GM21723 (cell line): Measurements from ENCODE around the gene ARHGEF25.
"Not testable (repeated sequence)": the region's sequence is repeated elsewhere in the genome, so short reads cannot be mapped to it uniquely, and the experiment has no call there.

Experiments used
- ATAC-seq: cut with Tn5 transposase; IDR thresholded peaks from one replicate; pipeline ENCODE4 v1.9.1; 2021; ENCODE audit warnings: mild to moderate bottlenecking, moderate library complexity; ENCODE audit not compliant: unreplicated experiment

The ARHGEF25 gene

GRCh38 chr12:57584690-57585089, 26.5 kb upstream of the ARHGEF25 start:
- no peak for ATAC-seq

GRCh38 chr12:57585156-57585555, 26.1 kb upstream of the ARHGEF25 start:
- ATAC-seq: no peak

GRCh38 chr12:57586128-57586527, 25.1 kb upstream of the ARHGEF25 start:
- no peak for ATAC-seq

GRCh38 chr12:57586832-57587429, 24.3 kb upstream of the ARHGEF25 start:
- ATAC-seq: no peak

- ATAC-seq: not testable (repeated sequence)
Measured at GRCh38 chr12:57588951-57589610, 22.2 kb upstream of the ARHGEF25 start.

GRCh38 chr12:57590479-57590863, 20.8 kb upstream of the ARHGEF25 start:
- ATAC-seq: peak; percentile 15

- peak; percentile 95 for ATAC-seq
Measured at GRCh38 chr12:57590864-57591781, 20.1 kb upstream of the ARHGEF25 start, which contains the start of gene PIP4K2C. PIP4K2C (plus strand) TSS chr12:57591192; CDS start chr12:57591290, 98 bp downstream.

GRCh38 chr12:57591782-57592325, 19.4 kb upstream of the ARHGEF25 start:
- peak; percentile 14 for ATAC-seq

- ATAC-seq: no peak
Measured at GRCh38 chr12:57592551-57593165, 18.6 kb upstream of the ARHGEF25 start.

GRCh38 chr12:57593187-57593586, 18.0 kb upstream of the ARHGEF25 start:
- no peak for ATAC-seq

- ATAC-seq: no peak
Measured at GRCh38 chr12:57600395-57600794, 10.8 kb upstream of the ARHGEF25 start.

- ATAC-seq: no peak
Measured at GRCh38 chr12:57602544-57602943, 8.7 kb upstream of the ARHGEF25 start.

GRCh38 chr12:57603324-57603723, 7.9 kb upstream of the ARHGEF25 start:
- ATAC-seq: no peak

GRCh38 chr12:57603815-57604453, 7.3 kb upstream of the ARHGEF25 start:
- ATAC-seq: no peak

GRCh38 chr12:57604454-57604991, 6.7 kb upstream of the ARHGEF25 start, which contains the start of gene DTX3:
DTX3 (plus strand) TSS chr12:57604824; CDS start chr12:57606518, 1,694 bp downstream.
- peak; percentile 65 for ATAC-seq

GRCh38 chr12:57604992-57605810, 6.0 kb upstream of the ARHGEF25 start:
- peak; percentile 48 for ATAC-seq

- ATAC-seq: no peak
Measured at GRCh38 chr12:57605811-57606311, 5.4 kb upstream of the ARHGEF25 start.

GRCh38 chr12:57606399-57606798, 4.8 kb upstream of the ARHGEF25 start:
- no peak for ATAC-seq

- ATAC-seq: no peak
Measured at GRCh38 chr12:57606821-57607220, 4.4 kb upstream of the ARHGEF25 start.
